Measurements from ENCODE around the gene CEP55.

GRCh38 chr10:93554316-93554663 lies 57.9 kb downstream of the CEP55 start:
- TF ChIP-seq EZH2 (IDR thresholded peaks at IDR 0.05; ENCODE audit: insufficient read depth, poor library complexity, severe bottlenecking) = no peak
- no peak for TF ChIP-seq EZH2phosphoT487 (IDR thresholded peaks at IDR 0.05; ENCODE audit: insufficient read depth, low read depth)
